Karpas-422 (cell line): ENCODE data around the gene BRPF1. TPM values are rescaled to one million over a fixed set of nuclear protein-coding genes. Genes with fewer than 3 reads are reported as not detected.
A peak's percentile ranks its signal among the peaks of the same experiment; 100 is the strongest.
"Not testable (repeated sequence)": the region's sequence is repeated elsewhere in the genome, so short reads cannot be mapped to it uniquely, and the experiment has no call there.

Source experiments
- DNase-seq: peaks from one replicate; pipeline ENCODE4 v3.0.0-alpha.2; 2015
- H2AFZ ChIP-seq: fragments of 200-600 bp; sonication (generic); 2 replicates; pipeline ENCODE4 v1.6.1; 2014; ENCODE audit warnings: antibody characterized with exemption, low read length, mixed read lengths
- H3K27ac ChIP-seq: fragments of 200-600 bp; sonication (generic); 2 replicates; pipeline ENCODE4 v1.5.1; 2014; ENCODE audit warnings: mild to moderate bottlenecking, low read length, moderate library complexity
- H3K27me3 ChIP-seq: fragments of 200-600 bp; sonication (generic); 2 replicates; pipeline ENCODE4 v1.6.1; 2014; ENCODE audit warnings: low read length, mixed read lengths
- H3K36me3 ChIP-seq: fragments of 200-600 bp; sonication (generic); 2 replicates; pipeline ENCODE4 v1.6.1; 2014; ENCODE audit warnings: low read length, mixed read lengths; ENCODE audit not compliant: insufficient read depth
- H3K4me1 ChIP-seq: fragments of 200-600 bp; sonication (generic); 2 replicates; pipeline ENCODE4 v1.6.1; 2014; ENCODE audit warnings: mild to moderate bottlenecking, low read length, mixed read lengths
- H3K4me2 ChIP-seq: fragments of 200-600 bp; sonication (generic); 2 replicates; pipeline ENCODE4 v1.6.1; 2014; ENCODE audit warnings: low read length, low read depth, mild to moderate bottlenecking; ENCODE audit not compliant: poor library complexity, severe bottlenecking
- H3K4me3 ChIP-seq: fragments of 200-600 bp; sonication (generic); 2 replicates; pipeline ENCODE4 v1.5.1; 2014; ENCODE audit warnings: mild to moderate bottlenecking, antibody characterized with exemption, low read length, mixed read lengths
- H3K79me2 ChIP-seq: fragments of 200-600 bp; sonication (generic); 2 replicates; pipeline ENCODE4 v1.6.1; 2014; ENCODE audit warnings: mild to moderate bottlenecking, low read length, mixed read lengths
- H3K9ac ChIP-seq: fragments of 200-600 bp; sonication (generic); 2 replicates; pipeline ENCODE4 v1.6.0; 2014; ENCODE audit warnings: low read length
- H3K9me2 ChIP-seq: fragments of 200-600 bp; sonication (generic), shearing (Covaris generic); replicated peaks from 2 replicates; pipeline ENCODE4 v1.6.0; 2014; ENCODE audit warnings: mild to moderate bottlenecking, low read length, moderate library complexity; ENCODE audit not compliant: insufficient read depth
- H3K9me3 ChIP-seq: fragments of 300-700, 200-600 bp; sonication (generic); 2 replicates; pipeline ENCODE4 v1.6.1; 2014; ENCODE audit warnings: low read length, mixed read lengths
- H4K20me1 ChIP-seq: fragments of 200-600 bp; sonication (generic); 2 replicates; pipeline ENCODE4 v1.6.1; 2014; ENCODE audit warnings: mild to moderate bottlenecking, antibody characterized with exemption, low read length, low read depth; ENCODE audit not compliant: insufficient read depth
- total RNA-seq: library from RNA; depleted of rRNA; stranded (reverse); fragments of >200 nt; shearing (Covaris generic); gene quantifications from 2 replicates; pipeline ENCODE4 v1.2.3, GENCODE V29; 2014; ENCODE audit warnings: low replicate concordance

The BRPF1 gene
- total RNA-seq, 1 experiment from 2014 or later = 14.5 TPM

DNA sequence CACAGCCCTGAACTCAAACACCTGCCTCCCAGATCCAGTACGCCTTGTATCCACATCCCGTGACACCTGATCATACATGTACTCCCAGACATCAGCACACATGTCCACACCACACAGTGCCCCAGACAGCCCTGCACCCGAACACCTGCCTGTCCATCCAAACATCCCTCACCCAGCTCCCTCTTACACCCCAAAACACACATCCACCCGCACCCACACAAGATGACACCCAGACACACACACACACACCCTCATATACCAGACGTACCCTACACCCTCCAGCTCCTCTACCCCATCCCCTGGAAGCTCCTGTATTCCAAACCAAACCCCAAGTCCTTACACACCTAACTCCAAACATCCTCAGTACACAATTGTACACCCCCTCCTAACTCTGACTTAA, 37.5 kb downstream of the BRPF1 start:
- peak overlapping the region; percentile 81; the same call in 1 of the 2 replicates for H2AFZ ChIP-seq

DNA sequence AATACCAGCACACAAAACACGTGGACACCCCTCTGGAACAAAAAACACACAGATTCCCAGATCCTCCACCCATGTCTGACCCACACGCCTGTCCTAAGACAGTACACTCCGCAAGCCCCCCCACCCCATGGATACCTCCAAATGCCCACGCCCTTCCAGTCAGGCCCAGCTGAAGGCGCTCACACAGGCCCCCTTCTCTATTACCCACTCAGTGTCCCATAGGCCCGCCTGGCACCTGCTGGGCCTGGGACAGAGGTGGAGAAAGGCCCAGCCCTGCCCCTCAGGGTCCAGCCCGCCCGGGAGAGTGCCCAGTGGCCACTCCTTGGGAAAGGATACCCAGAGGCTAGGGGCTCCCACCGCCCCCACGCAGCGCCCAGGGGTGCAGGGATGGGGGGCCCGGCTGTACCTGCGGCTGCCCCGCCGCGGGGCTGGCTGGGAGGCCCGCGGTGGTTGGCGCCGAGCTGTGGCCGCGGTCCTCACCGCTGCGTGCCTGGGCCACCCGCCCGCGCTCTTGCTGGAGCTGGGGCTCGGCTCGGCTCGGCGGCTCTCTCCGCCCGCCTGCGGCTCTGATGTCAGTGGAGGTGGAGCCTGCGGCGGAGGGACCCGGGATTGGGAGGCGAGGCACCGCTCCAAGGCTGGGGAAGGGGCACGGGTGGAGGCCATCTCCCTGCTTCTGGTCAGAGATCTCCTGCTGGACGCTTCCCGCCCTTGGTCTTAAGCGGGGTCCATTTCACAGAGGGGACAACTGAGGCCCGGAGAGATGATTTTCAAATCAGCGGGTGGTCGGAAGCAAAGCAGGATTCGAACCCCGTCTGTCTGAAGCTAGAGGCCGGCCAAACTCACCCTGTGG, 38.1 kb downstream of the BRPF1 start, which contains the start of gene CAMK1:
Gene CAMK1 (minus strand): TSS at position 522 of the 850 bp plus-strand sequence. CDS start 2,198 bp downstream, outside the sequence.
- no peaks in the 10 kb centered on the region for H3K27me3 ChIP-seq
- H3K27ac ChIP-seq = no peak within 1 kb of the TSS
- H3K4me1 ChIP-seq = peaks cover 52% of the 10 kb centered on the region
- peak within 1 kb of the TSS; percentile 84 for H3K4me3 ChIP-seq
- peak within 1 kb of the TSS; percentile 81; the same call in 1 of the 2 replicates for H2AFZ ChIP-seq
- peak within 1 kb of the TSS; percentile 81 for H3K4me2 ChIP-seq
- no peaks in the 10 kb centered on the region for H4K20me1 ChIP-seq
- peak; percentile 84 for DNase-seq
- H3K36me3 ChIP-seq = no peaks in the 10 kb centered on the region
- H3K9ac ChIP-seq = peak within 1 kb of the TSS; percentile 82
- H3K9me3 ChIP-seq = no peaks in the 10 kb centered on the region
- H3K9me2 ChIP-seq = no peaks in the 10 kb centered on the region
- peaks cover 5% of the 10 kb centered on the region; the same call in 1 of the 2 replicates for H3K79me2 ChIP-seq

More for the DNA sequence above, 37.5 kb downstream of the BRPF1 start:
- Histone ChIP-seq H3K4me1 (peaks cover 52% of the 10 kb centered on the region), H3K9ac (peak overlapping the region; percentile 82), H3K4me2 (peak overlapping the region; percentile 81), H3K27ac (no peak overlapping the region), H4K20me1 (no peaks in the 10 kb centered on the region), H3K27me3 (no peaks in the 10 kb centered on the region), H3K79me2 (peaks cover 5% of the 10 kb centered on the region; the same call in 1 of the 2 replicates), H3K4me3 (peak overlapping the region; percentile 84), H3K9me2 (no peaks in the 10 kb centered on the region), H3K36me3 (no peaks in the 10 kb centered on the region), H3K9me3 (no peaks in the 10 kb centered on the region)
- no peak for DNase-seq

DNA sequence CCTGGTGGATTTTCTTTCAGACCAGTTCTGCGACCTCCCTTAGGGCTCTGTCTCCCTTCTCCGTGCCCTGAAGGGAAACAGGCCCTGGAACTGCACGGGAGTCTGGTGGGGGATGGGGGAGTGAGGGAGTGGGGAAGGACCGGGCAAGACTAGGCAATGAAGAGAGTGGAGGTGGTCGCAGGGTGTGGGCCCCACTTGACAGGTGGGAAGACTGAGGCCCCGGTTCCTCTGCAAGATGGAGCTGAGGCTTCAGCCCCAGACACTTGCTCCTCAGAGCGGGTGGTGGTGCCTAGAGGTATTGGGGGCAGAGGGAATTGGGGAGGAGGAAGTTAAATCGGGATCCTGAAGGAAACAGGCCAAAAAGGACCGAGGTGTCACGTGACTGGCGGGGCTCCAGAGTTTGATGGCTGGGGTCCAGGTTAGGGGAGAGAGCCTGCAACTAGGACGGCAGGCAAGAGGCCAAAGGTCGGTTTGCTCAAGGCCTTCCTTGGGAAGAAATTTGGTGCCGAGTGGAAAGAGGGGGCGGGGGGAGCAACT, 38.8 kb downstream of the BRPF1 start:
- Histone ChIP-seq H3K36me3 (no peaks in the 10 kb centered on the region), H3K4me1 (peaks cover 49% of the 10 kb centered on the region), H3K9me2 (no peaks in the 10 kb centered on the region), H3K9ac (peak overlapping the region; percentile 82), H3K27me3 (no peaks in the 10 kb centered on the region), H2AFZ (peak overlapping the region; percentile 81; the same call in 1 of the 2 replicates), H3K4me3 (peak overlapping the region; percentile 84), H3K9me3 (no peaks in the 10 kb centered on the region), H3K27ac (no peak overlapping the region), H3K4me2 (peak overlapping the region; percentile 81), H3K79me2 (peaks cover 5% of the 10 kb centered on the region; the same call in 1 of the 2 replicates), H4K20me1 (no peaks in the 10 kb centered on the region)
- no peak for DNase-seq

DNA sequence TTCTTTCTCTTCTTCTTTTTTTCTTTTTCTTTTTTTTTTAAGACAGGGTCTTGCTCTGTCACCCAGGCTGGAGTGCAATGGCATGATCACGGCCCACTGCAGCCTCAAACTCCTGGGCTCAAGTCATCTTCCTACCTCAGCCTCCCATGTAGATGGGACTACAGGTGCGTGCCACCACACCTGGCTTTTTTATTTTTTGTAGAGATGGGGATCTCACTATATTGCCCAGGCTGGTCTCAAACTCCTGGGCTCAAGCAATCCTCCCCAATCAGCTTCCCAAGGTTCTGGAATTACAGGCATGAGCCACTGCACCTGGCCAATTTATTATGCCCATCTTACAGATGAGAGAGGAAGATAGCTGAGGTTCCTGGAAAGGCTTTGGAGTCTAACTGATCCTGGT, 39.5 kb downstream of the BRPF1 start:
- H3K9ac ChIP-seq, H3K27me3 ChIP-seq, DNase-seq, H3K27ac ChIP-seq, H3K4me2 ChIP-seq, H2AFZ ChIP-seq, H3K9me2 ChIP-seq, H3K79me2 ChIP-seq, H4K20me1 ChIP-seq, H3K9me3 ChIP-seq, H3K4me3 ChIP-seq, H3K36me3 ChIP-seq: not testable (repeated sequence)
- H3K4me1 ChIP-seq = peaks cover 42% of the 10 kb centered on the region

DNA sequence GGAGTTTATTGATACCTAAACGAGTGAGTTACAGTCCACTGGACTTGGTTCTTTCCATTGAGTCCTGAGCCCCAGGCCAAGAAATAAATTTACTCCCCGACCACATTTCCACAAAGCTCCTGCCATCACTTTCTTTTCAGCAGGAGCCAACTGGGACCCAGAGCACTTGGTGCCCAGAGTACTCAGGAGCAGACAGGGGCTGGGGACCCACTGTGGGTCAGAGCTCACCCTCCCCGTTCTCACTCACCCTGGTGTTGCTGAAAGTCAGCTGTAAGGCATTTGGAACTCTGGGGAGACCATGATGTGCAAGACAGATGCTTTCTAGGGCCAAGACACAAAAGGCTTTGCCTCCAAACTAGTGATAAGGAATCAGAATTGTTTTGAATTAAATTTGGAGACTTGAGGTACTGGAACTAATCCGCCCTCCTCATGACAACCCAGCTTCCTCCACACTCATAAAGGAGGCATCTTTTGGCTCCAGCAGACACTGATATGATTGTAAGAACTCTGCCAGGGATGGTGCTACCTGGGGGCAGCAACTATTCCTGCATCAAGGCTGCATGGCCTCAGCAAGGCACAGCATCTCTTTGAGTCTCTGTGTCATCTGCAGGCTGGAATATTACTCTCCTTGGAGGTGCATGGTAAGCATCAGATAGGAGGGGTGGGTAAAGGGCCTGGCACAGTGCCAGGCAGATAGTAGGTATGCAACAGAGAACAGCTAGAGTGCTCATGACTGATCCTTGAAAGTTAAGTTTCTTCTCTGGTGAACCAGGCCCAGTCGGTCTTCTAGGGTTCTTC, 45.6 kb downstream of the BRPF1 start:
- Histone ChIP-seq H3K9me3 (no peaks in the 10 kb centered on the region), H3K9me2 (no peaks in the 10 kb centered on the region), H4K20me1 (no peaks in the 10 kb centered on the region), H3K27ac (no peak overlapping the region), H2AFZ (no peak overlapping the region), H3K4me3 (no peak overlapping the region), H3K9ac (no peak overlapping the region), H3K79me2 (no peaks in the 10 kb centered on the region), H3K4me2 (no peak overlapping the region), H3K4me1 (peaks cover 44% of the 10 kb centered on the region), H3K27me3 (no peaks in the 10 kb centered on the region), H3K36me3 (no peaks in the 10 kb centered on the region)
- no peak for DNase-seq

DNA sequence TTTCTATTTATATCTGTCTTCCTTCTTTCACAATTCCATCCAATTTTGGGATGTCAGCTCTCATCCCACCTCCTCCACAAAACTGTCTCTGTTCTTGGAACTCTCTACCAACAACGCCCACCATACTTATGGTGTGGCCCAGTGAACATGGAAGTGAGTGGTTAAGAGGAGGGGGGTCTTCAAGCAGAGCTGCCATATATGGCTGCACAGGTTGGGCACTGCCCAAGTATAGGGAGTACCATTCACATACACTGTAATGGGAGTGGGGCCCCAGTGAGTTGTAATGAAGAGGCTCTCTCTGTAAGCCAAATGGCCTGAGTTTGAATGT, 46.1 kb downstream of the BRPF1 start:
- Histone ChIP-seq H3K27me3 (no peaks in the 10 kb centered on the region), H3K9me3 (no peaks in the 10 kb centered on the region), H3K4me1 (peaks cover 47% of the 10 kb centered on the region), H3K4me3 (no peak overlapping the region), H3K36me3 (no peaks in the 10 kb centered on the region), H3K27ac (no peak overlapping the region), H4K20me1 (no peaks in the 10 kb centered on the region), H2AFZ (no peak overlapping the region), H3K9me2 (no peaks in the 10 kb centered on the region), H3K79me2 (no peaks in the 10 kb centered on the region), H3K9ac (no peak overlapping the region), H3K4me2 (no peak overlapping the region)
- no peak for DNase-seq

DNA sequence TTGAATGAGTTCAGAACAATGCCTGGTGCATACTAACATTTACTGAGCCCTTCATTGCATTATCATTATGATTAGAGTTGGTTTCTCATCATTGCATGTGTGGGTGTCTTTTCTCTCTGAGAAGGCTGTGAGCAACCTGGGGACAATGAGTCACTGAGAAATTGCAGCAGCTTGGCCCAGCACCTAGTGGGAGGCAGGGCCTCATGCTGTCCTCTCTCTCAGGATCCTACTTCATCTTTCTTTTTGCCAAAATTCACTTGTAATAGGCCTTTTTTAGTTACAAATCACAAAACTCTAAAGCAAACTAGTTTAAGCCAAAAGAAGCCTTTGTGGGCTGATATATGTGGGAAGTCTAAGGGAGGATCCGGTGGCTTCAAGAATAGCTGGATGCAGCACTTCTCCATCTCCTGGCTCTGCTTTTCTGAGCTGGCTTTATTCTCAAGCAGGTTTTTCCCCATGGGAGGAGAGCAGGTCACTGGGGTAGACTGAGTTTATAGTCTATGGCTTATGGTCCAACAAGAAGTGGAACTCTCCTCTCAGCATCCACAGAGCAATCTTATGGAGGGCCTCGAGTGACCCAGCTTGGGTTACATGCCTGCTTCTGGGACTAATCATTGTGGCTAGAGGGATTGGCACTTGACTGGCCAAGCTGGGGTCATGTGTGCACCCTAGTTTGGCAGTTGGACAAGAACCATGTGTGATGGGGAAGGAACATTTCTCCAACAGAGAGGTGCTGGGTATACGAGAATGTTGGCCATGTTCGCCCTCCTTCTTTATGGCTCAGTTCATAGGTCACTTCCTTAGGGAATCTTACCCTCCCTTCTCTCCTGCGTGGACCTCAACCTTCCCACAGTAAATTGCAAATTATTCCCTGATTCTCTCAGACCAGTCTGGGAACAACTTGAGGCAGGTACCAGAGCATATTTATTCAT, 46.9 kb downstream of the BRPF1 start:
- H3K9ac ChIP-seq = no peak overlapping the region
- peaks cover 47% of the 10 kb centered on the region for H3K4me1 ChIP-seq

More for the DNA sequence above, 46.9 kb downstream of the BRPF1 start:
- H3K79me2 ChIP-seq = no peaks in the 10 kb centered on the region
- H3K27ac ChIP-seq = no peak overlapping the region
- H3K4me3 ChIP-seq = no peak overlapping the region
- H3K4me2 ChIP-seq = no peak overlapping the region
- no peaks in the 10 kb centered on the region for H3K27me3 ChIP-seq
- H4K20me1 ChIP-seq = no peaks in the 10 kb centered on the region
- no peaks in the 10 kb centered on the region for H3K9me2 ChIP-seq
- H3K36me3 ChIP-seq = no peaks in the 10 kb centered on the region
- no peak overlapping the region for H2AFZ ChIP-seq
- DNase-seq = no peak
- H3K9me3 ChIP-seq = no peaks in the 10 kb centered on the region
